Right lobe of liver (tissue), 6 donors: ENCODE data around the gene MAN2B2. TPM values are rescaled to one million over a fixed set of nuclear protein-coding genes. Genes with fewer than 3 reads are reported as not detected.

ENCODE experiments used
- ATAC-seq, 4 donors: fragments of 200-7000 bp; cut with Tn5 transposase; one replicate each; pipeline ENCODE4 v1.9.1; 2020; ENCODE audit warnings: mild to moderate bottlenecking in 4 of 4, moderate library complexity in 4 of 4
- DNase-seq, 3 donors: peaks; one replicate each; pipeline ENCODE4 v3.0.0-alpha.2; 2020
- H3K27ac ChIP-seq, 3 donors: fragments of 200-600 bp; one replicate each; pipeline ENCODE4 v1.8.0; 2022
- H3K27me3 ChIP-seq, 2 donors: fragments of 200-600 bp; one replicate each; pipeline ENCODE4 v1.8.0; 2022
- H3K36me3 ChIP-seq, 4 donors: fragments of 200-600 bp; sonication (generic) in 1 of 4; one replicate each; pipeline versions ENCODE4 v1.5.1 to v1.8.0; 2017 to 2022; ENCODE audit warnings: control low read depth in 1 of 4
- H3K4me1 ChIP-seq, 4 donors: fragments of 200-600 bp; sonication (generic) in 1 of 4; one replicate each; pipeline versions ENCODE4 v1.5.1 to v1.8.0; 2017 to 2022; ENCODE audit warnings: control low read depth in 1 of 4
- H3K4me3 ChIP-seq, 3 donors: fragments of 200-600 bp; one replicate each; pipeline ENCODE4 v1.8.0; 2022
- H3K9me3 ChIP-seq, 4 donors: fragments of 200-600 bp; sonication (generic) in 1 of 4; one replicate each; pipeline versions ENCODE4 v1.5.1 to v1.8.0; 2017 to 2022; ENCODE audit warnings: control low read depth in 1 of 4
- POLR2A ChIP-seq: fragments of 450-650 bp; IDR thresholded peaks from one replicate; pipeline ENCODE4 v1.6.1; 2017; ENCODE audit warnings: antibody characterized with exemption, mild to moderate bottlenecking
- WGBS: methylation state at CpG from one replicate; pipeline ENCODE4 v1.1.6; 2018; ENCODE audit warnings: low coverage, low lambda C conversion rate; ENCODE audit not compliant: insufficient coverage; ENCODE audit errors: missing lambda C conversion rate; 5-methylcytosine and 5-hydroxymethylcytosine counted together
- intact Hi-C, 2 donors: fragments of 100-400 bp; cut with DNase I; formaldehyde crosslinking; loops; one replicate each; pipeline versions ENCODE4 v1.11.2 to v1.14.1; 2022
- total RNA-seq, 6 experiments: library from RNA; depleted of rRNA in 2 of 6; stranded (reverse); fragments of >200 nt in 2 of 6; fragmentation: NEBNext Ultra II Directional in 3 of 6; extraction: Animal tissue kit (Norgen Biotek cat#: 25700) in 3 of 6; gene quantifications; one replicate each; pipeline versions ENCODE4 v1.1.0 to v1.2.4, GENCODE V29; 2016 to 2023
- TF ChIP-seq, protein P1 (sequence below), 4 donors: fragments of 200-600 bp in 3 of 4; fragments of 450-650 bp in 1 of 4; IDR thresholded peaks; one replicate each; pipeline versions ENCODE4 v1.5.1 to v1.8.0; 2016 to 2022; ENCODE audit warnings: antibody characterized with exemption in 4 of 4, mild to moderate bottlenecking in 2 of 4
- donor health status: DM: no; HTN: yes; CAD: no.
- donor health status: DM: no; HTN: no; CAD: no.
- donor health status: DM: no; HTN: no; CAD: no.
- donor health status: DM: no; HTN: yes; CAD: no.
- donor health status: DM: no; HTN: yes; CAD: no.

The MAN2B2 gene
- total RNA-seq, 6 experiments from 2014 or later: 22.3 to 34.1 (median 27.5) TPM

DNA sequence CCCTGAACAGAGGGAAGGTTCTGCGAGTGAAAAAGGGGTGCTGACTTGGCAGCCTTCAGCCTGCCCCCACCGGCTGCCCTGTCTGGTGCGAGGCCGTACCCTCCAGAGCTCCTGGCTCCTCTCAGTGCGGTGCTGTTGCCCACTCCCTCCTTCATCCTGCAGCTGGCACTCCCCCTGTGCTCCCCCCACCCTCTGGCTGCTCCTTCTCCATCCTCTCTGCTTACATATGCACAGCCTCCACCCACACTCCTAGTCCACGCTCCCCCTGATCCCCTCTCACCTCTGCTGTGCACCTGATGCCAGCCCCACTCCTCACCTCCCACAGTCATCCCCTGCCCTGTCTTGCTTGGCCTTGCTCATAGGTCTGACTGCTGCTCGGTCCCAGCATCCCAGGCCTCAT is 9.9 kb downstream of the MAN2B2 start:
- ATAC-seq (no peak), DNase-seq (no peak)
- H3K4me1 ChIP-seq: no peaks in the 10 kb centered on the region
- H3K36me3 ChIP-seq: peaks cover 0 to 12% (median under 1%) of the 10 kb centered on the region in 4 donors
- intact Hi-C loops: no loop called here
- H3K4me3 ChIP-seq: no peak overlapping the region
- no peak for TF ChIP-seq POLR2A
- TF ChIP-seq, protein P1, sequence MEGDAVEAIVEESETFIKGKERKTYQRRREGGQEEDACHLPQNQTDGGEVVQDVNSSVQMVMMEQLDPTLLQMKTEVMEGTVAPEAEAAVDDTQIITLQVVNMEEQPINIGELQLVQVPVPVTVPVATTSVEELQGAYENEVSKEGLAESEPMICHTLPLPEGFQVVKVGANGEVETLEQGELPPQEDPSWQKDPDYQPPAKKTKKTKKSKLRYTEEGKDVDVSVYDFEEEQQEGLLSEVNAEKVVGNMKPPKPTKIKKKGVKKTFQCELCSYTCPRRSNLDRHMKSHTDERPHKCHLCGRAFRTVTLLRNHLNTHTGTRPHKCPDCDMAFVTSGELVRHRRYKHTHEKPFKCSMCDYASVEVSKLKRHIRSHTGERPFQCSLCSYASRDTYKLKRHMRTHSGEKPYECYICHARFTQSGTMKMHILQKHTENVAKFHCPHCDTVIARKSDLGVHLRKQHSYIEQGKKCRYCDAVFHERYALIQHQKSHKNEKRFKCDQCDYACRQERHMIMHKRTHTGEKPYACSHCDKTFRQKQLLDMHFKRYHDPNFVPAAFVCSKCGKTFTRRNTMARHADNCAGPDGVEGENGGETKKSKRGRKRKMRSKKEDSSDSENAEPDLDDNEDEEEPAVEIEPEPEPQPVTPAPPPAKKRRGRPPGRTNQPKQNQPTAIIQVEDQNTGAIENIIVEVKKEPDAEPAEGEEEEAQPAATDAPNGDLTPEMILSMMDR (IDR thresholded peaks at IDR 0.05): no peak
- no peaks in the 10 kb centered on the region for H3K27me3 ChIP-seq
- no peaks in the 10 kb centered on the region for H3K9me3 ChIP-seq
- no peak overlapping the region for H3K27ac ChIP-seq
- 100% methylated on average over 1 of the region's 7 CpGs for WGBS

DNA sequence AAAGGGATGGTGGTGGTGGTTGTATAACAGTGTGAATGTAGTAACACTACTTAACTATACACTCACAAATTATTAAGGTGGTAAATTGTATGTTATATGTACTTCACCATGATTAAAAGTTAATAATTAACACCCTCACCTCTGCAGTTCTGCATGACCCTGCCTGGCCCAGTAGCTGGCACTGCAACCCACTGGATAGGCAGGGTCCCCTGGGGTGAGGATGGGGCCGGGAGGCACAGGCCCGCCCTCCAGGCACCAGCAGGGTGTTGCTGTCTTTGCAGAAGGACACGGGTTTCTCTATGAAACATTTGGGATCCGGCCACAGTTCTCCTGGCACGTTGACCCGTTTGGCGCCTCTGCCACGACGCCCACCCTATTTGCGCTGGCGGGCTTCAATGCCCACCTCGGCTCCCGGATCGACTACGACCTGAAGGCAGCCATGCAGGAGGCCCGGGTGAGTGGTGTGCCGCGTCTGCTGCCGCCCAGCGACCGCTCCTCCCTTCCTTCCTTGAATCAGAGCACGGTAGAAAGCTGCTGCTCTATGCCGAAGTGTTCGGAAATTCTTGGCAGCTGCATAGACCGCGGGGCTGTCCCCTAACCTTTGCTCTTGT is 11.8 kb downstream of the MAN2B2 start:
- Histone ChIP-seq H3K27ac (no peak overlapping the region), H3K36me3 (peaks cover 0 to 7% (median under 1%) of the 10 kb centered on the region in 4 donors), H3K9me3 (no peaks in the 10 kb centered on the region), H3K27me3 (no peaks in the 10 kb centered on the region), H3K4me1 (no peaks in the 10 kb centered on the region), H3K4me3 (no peak overlapping the region)
- TF ChIP-seq POLR2A: no peak
- TF ChIP-seq, protein P1 (IDR thresholded peaks at IDR 0.05): no peak
- DNase-seq (no peak), ATAC-seq (no peak)
- WGBS: 87% methylated on average over 12 of the region's 26 CpGs
- intact Hi-C loops: no loop called here

GRCh38 chr4:6589444-6589843 is 14.5 kb downstream of the MAN2B2 start:
- Histone ChIP-seq H3K9me3 (no peaks in the 10 kb centered on the region), H3K27ac (no peak overlapping the region), H3K36me3 (peaks cover 0 to 7% (median 0%) of the 10 kb centered on the region in 4 donors), H3K4me3 (no peak overlapping the region), H3K4me1 (no peaks in the 10 kb centered on the region), H3K27me3 (no peaks in the 10 kb centered on the region)
- TF ChIP-seq, protein P1 (IDR thresholded peaks at IDR 0.05): no peak
- no peak for TF ChIP-seq POLR2A
- no peak for DNase-seq
- WGBS: 93% methylated on average over 3 of the region's 4 CpGs
- no peak for ATAC-seq
- intact Hi-C loops: no loop called here

DNA sequence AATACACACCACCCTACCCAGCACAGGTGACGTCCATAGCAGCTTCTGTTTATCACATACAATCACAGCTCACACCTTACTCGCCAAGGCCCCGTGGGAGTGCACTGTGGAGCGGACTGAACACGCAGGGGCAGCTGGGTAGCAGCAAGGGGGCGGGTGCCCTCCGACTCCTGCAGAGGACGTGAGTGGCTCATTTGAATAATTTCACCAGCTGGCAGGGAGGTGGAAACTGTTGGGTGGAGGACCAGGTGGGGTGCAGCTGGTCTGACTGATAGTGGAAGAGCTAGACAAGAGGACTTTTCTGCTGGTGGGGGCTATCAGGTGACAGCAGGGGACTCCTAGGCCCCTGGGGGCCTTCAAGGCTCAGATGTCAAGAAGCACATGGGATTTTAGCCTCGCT is 16.3 kb downstream of the MAN2B2 start:
- Histone ChIP-seq H3K4me3 (no peak overlapping the region), H3K9me3 (no peaks in the 10 kb centered on the region), H3K36me3 (peaks cover 0 to 7% (median 0%) of the 10 kb centered on the region in 4 donors), H3K27me3 (no peaks in the 10 kb centered on the region), H3K27ac (no peak overlapping the region), H3K4me1 (no peaks in the 10 kb centered on the region)
- no peak for ATAC-seq
- intact Hi-C loops: no loop called here
- 100% methylated on average over 2 of the region's 9 CpGs for WGBS
- no peak for DNase-seq
- TF ChIP-seq, protein P1 (IDR thresholded peaks at IDR 0.05): no peak
- no peak for TF ChIP-seq POLR2A
